AG09309 (cell line): ENCODE results near the gene GALNT9.

Source experiments
- DNase-seq: peaks from one replicate; pipeline ENCODE4 v3.0.0-alpha.2; 2010; ENCODE audit warnings: low read depth
- H3K4me3 ChIP-seq: 2 replicates; pipeline ENCODE4 v1.5.1; 2011; ENCODE audit warnings: mild to moderate bottlenecking, low read depth, low read length, moderate library complexity; ENCODE audit not compliant: control insufficient read depth
- TF ChIP-seq, protein P1 (sequence below): IDR thresholded peaks from 2 replicates; pipeline ENCODE4 v1.5.1; 2011; ENCODE audit warnings: mild to moderate bottlenecking, low read depth, low read length, inconsistent platforms; ENCODE audit not compliant: insufficient read depth, control insufficient read depth; ENCODE audit errors: missing control alignments

GALNT9 gene

GRCh38 chr12:132319991-132320570 is 9.3 kb downstream of the GALNT9 start:
- DNase-seq = no peak
- no peak overlapping the region for H3K4me3 ChIP-seq

DNA sequence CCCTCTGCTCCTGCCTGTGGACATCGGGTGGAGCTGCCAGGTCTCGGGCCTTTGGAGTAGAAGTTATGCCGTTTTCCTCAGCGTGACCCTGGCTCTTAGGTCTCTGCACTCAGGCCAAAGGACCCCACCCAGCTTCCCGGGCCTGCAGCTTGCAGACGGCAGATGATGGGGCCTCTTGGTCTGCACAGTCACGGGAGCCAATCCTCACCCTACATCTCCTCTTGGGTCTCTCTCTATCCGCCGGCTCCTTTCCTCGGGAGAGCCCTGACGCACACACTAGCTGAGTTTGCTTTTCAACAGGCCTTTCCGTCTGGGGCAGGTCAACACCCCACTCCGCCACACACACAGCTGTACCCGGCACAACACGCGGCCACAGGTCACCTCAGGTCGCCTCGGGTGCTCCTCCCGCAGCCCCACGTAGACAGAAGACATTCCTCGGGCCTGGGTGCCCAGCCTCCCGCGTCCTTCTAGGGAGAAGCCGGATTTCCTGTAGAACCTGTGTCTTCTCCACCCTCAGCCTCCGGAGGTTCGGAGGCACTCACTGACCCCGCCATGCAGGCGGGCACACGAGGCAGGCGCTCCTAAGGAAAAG is 9.9 kb downstream of the GALNT9 start:
- H3K4me3 ChIP-seq = no peak overlapping the region
- no peak for DNase-seq
- TF ChIP-seq, protein P1, sequence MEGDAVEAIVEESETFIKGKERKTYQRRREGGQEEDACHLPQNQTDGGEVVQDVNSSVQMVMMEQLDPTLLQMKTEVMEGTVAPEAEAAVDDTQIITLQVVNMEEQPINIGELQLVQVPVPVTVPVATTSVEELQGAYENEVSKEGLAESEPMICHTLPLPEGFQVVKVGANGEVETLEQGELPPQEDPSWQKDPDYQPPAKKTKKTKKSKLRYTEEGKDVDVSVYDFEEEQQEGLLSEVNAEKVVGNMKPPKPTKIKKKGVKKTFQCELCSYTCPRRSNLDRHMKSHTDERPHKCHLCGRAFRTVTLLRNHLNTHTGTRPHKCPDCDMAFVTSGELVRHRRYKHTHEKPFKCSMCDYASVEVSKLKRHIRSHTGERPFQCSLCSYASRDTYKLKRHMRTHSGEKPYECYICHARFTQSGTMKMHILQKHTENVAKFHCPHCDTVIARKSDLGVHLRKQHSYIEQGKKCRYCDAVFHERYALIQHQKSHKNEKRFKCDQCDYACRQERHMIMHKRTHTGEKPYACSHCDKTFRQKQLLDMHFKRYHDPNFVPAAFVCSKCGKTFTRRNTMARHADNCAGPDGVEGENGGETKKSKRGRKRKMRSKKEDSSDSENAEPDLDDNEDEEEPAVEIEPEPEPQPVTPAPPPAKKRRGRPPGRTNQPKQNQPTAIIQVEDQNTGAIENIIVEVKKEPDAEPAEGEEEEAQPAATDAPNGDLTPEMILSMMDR = no peak

More at GRCh38 chr12:132319991-132320570, 9.3 kb downstream of the GALNT9 start:
- TF ChIP-seq, protein P1 = no peak

DNA sequence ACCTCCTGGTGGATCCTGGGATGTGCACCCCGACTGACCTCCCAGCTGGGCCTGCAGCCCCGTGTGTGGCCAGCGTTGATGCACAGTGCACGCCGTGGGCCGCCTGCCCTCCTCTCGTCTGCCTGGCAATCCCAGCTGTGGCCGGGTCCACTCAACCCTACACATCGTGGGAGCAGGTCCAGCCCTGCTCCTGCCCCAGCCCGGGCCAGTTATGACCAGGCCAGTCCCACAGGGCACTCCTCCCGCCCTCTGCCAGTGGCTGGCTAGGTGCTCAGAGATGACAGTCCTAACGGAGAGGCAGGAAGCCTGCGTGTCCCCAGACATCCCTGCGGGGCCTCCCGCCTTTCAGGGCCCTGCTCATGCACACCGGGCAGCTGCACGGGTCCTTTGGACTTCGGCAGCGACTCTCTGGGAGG is 10.8 kb downstream of the GALNT9 start:
- TF ChIP-seq, protein P1 = no peak
- no peak overlapping the region for H3K4me3 ChIP-seq
- DNase-seq = no peak

GRCh38 chr12:132318135-132318534 is 11.3 kb downstream of the GALNT9 start:
- no peak overlapping the region for H3K4me3 ChIP-seq
- no peak for DNase-seq
- TF ChIP-seq, protein P1 = no peak

DNA sequence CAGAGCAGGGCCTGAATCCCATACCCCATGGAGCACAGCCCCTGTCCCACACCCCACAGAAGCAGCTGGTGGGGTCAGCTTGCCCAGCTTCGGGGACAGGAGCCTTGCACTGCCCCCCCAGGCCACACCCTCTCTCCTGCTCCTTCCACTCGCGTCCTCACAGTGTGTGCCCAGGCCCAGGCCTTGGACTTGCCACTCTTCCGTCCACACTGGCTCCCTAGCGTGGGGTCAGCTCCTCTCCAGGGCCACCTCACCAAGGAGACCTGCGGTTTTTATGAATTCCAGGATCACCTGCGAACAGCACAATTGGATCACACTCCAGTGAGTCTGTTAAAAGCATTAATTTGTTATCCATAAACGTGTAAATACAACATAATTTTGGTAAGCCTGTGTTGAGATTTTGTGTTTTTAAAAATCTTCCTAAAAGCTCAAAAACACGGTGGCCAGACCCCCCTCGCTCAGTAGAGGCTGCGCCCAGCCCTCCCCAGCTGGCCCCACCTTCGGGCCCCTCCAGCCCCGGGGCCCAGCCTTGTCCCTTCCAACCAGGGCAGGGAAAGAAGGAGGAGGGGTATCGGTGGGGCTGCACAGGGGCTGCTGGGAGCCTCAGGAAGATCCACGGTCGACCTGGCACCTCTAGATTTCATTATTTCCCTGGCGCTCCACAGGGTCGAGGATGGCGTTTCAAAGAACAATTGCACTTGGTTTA is 12.0 kb downstream of the GALNT9 start:
- no peak overlapping the region for H3K4me3 ChIP-seq
- TF ChIP-seq, protein P1 = no peak
- DNase-seq = no peak

- no peak overlapping the region for H3K4me3 ChIP-seq
- TF ChIP-seq, protein P1 = no peak
- DNase-seq = no peak
Observed at GRCh38 chr12:132316497-132317232, 12.7 kb downstream of the GALNT9 start.
